HCT116 (cell line): ENCODE data around the gene ASXL2.
"Not testable (repeated sequence)": the region's sequence is repeated elsewhere in the genome, so short reads cannot be mapped to it uniquely, and the experiment has no call there.

ENCODE experiments used
- EZH2 ChIP-seq: fragments of 200-600 bp; sonication (generic); IDR thresholded peaks from 2 replicates; pipeline ENCODE4 v1.6.1; 2017; ENCODE audit warnings: antibody characterized with exemption, mixed run types
- JUND ChIP-seq: IDR thresholded peaks from 2 replicates; pipeline ENCODE4 v1.6.1; 2012
- POLR2A ChIP-seq: IDR thresholded peaks from 2 replicates; pipeline ENCODE4 v1.7.0; 2011; ENCODE audit warnings: borderline replicate concordance; ENCODE audit not compliant: insufficient read depth, insufficient read length; ENCODE audit errors: extremely low read depth
- POLR2AphosphoS5 ChIP-seq: IDR thresholded peaks from 2 replicates; pipeline ENCODE4 v1.6.1; 2011; ENCODE audit warnings: mild to moderate bottlenecking, low read depth, low read length, moderate library complexity
- TCF7L2 ChIP-seq: IDR thresholded peaks from 2 replicates; pipeline ENCODE4 v1.7.0; 2011; ENCODE audit warnings: borderline replicate concordance, inconsistent platforms; ENCODE audit not compliant: insufficient read depth, insufficient read length; ENCODE audit errors: extremely low read depth

GRCh38 chr2:25909574-25909973 is 31.3 kb upstream of the ASXL2 start:
- TF ChIP-seq JUND, POLR2A, TCF7L2, EZH2, POLR2AphosphoS5: not testable (repeated sequence)
